ENCODE data around the gene ERH.

DNA sequence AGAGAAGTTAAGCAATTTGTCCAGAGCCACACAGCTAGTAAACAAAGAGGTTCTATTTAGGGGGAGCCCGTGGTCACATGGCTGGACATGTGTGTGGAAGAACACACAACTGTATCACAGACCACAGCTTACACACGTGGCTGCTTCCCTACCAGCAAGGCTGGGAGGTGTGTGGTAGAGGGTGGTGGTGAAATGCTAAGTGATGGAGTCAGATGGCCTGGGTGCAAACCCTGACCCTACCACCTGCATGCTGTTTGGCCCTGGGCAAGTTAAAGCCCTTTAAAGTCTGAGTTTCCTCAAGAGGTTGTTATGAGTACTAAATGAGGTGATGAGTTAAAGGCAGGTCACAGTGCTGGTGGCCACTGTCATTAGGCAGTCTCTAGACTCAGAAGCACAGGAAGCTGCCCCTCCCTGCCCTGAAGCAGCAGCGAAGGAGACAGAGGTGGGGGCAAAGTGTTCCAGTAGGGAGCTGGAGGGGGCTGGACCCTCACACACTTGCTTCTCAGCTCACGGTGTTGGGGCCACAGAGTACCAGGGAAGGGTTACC is 64.2 kb downstream of the ERH start:
- TF ChIP-seq, protein P1, sequence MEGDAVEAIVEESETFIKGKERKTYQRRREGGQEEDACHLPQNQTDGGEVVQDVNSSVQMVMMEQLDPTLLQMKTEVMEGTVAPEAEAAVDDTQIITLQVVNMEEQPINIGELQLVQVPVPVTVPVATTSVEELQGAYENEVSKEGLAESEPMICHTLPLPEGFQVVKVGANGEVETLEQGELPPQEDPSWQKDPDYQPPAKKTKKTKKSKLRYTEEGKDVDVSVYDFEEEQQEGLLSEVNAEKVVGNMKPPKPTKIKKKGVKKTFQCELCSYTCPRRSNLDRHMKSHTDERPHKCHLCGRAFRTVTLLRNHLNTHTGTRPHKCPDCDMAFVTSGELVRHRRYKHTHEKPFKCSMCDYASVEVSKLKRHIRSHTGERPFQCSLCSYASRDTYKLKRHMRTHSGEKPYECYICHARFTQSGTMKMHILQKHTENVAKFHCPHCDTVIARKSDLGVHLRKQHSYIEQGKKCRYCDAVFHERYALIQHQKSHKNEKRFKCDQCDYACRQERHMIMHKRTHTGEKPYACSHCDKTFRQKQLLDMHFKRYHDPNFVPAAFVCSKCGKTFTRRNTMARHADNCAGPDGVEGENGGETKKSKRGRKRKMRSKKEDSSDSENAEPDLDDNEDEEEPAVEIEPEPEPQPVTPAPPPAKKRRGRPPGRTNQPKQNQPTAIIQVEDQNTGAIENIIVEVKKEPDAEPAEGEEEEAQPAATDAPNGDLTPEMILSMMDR (IDR thresholded peaks at IDR 0.05) = no peak
- no peak for TF ChIP-seq POLR2A (IDR thresholded peaks at IDR 0.05)

Measured in thyroid gland (tissue), 4 donors.